ENCODE results near the gene ABCG5.
A peak's percentile ranks its signal among the peaks of the same experiment; 100 is the strongest.

The ABCG5 gene

DNA sequence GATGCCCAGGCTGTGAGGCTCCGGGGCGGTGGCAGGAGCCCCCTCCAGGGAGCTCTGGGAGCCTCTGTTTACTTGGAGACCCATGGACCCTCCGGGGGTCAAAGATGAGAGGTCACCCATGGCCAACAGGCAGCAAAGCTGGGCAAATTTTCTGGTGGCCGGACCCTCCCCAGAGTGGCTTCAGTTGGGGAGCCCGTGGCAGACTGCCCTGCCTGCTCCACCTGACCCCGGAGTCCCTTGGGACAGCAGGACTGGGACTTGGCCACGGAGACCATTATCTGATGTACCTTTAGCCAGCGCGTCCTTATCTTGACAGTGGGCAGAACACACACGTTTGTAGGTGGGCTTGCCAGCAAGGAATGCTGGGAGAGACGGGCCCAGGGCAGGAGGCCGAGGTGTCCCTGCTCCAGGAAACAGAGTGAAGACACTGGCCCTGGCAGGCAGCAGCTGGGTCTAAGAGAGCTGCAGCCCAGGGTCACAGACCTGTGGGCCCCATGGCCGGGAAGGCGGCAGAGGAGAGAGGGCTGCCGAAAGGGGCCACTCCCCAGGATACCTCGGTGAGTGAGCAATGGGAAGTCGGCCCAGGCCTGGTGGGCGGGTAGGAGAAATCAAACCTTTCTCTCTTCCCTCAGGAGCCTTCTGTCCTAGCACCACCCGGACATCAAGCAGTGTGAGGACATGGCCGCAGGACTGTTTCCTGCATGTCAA lies at the start of gene ABCG5, which contains the start of gene ABCG8:
TSS of gene ABCG5 (minus strand) at position 280 of the 708 bp plus-strand sequence. CDS start at position 120, 160 bp downstream.
TSS of gene ABCG8 (plus strand) at position 412 of the 708 bp plus-strand sequence. CDS start at position 495, 83 bp downstream.
- DNase-seq: no peak

DNA sequence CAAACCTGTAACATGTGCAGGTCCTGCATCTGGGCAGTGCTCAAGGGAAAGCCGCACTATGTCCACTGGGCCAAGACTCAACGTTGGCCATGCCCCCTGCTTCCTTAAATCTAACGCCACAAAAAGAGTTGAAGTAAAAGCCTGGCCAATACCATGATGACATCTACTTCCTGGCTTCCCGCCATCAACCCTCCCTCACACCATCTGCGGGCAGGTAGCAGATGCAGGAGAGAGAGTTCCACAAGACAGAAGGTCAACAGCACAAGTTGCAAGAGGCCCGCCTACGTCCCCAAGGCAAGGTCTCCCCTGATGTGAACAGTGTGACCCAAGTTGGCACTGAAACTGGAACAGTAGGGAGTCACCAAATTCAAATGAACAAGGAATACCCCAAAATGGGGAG lies 48.5 kb upstream of the ABCG5 start:
- no peak for DNase-seq

DNA sequence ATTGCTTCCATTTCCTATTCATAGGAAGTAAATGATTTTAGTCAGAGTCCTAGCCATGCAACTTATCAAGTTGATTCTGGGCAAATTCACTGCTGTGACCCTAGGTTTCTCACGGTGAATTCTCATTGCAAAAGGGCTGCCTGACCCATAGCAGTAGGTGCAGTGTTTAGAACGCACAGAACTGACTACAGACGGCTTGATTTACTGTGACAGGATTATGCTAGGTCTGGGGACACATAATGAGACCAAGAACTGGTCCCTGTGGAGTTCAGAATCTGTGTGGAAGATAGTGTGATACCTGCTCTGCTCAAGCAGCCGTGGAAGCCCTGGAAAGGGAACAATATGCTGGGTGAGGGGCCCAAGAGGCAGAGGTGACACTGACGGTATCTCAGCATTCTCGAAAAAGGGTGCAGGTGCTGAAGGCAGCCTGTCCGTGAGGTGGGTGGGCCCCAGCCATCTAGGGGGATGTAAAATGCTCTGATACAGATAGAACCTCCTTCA lies 46.5 kb upstream of the ABCG5 start:
- no peak for DNase-seq

DNA sequence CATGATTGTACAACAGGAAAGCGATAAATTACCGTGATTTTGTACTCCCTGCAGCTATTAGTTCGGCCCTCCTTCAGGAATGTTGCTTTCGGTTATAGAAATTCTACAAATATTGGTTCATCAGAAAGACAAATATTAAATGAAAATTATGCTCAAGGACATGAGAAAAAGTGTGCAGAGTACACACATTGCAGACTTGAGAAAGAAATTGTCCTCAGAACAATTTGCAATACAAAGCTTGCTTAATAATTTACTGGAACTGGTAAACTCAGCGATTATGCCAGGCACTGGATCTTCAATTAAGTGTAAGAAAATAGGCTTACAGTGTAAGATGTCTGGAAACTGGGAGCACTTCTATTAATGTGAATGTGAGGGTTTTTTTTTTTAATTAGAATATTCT lies 46.0 kb upstream of the ABCG5 start:
- DNase-seq: no peak

DNA sequence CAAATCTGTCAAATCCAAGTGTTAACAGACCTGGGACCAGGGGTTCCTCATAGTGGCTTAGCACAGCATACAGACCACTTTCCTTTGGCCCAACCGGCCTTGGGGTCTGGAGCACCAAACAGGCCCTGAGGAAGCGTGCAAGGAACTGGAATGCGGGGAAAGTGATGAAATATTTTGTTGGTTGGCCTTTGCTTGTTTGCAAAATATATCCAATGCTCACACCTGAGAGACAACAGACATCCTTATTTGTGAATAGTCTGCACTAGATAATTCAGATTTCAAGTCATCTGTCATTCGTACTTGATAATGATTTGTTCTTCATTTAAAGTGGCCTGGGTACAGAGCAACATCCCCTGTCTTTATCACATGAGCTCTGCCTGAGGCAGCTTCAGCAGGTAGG lies 43.7 kb upstream of the ABCG5 start:
- no peak for DNase-seq

DNA sequence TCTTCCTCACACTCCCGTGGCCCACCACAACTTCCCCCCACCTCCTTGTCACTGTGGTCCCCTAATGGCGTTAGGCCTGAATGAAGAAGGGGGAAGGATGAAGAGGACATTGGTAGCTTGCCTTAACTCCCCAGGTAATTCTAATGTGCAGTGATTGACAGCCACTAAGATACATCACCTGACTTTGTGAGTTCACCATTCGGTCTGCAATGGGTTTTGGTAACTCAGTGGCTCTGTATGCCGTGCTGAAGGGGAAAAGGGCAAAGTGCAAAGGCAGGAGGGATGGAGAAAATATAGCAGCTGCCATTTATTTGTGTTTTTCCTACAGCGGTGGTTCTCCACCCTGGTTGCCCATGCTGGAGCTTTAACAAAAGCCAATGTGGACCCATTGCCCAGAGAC lies 42.3 kb upstream of the ABCG5 start:
- no peak for DNase-seq

DNA sequence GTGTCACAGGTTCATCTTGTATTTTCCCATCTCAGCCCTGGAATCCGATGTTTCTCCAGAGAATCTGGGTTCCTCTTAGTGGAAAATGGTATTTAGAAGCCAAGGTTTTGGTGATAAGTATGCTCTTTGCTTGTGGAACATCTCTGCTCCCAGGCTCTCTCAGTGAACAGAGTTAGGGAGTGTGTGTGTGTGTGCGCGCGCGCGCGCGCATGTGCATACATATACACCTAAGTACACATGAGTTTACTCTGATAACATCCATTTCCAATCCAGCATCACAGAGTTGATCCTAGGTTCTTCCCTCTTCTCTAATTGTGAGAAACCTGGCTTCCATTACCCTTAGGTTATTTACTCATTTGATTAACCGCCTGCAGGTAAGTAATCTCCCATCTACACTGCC lies 41.8 kb upstream of the ABCG5 start:
- DNase-seq: no peak

DNA sequence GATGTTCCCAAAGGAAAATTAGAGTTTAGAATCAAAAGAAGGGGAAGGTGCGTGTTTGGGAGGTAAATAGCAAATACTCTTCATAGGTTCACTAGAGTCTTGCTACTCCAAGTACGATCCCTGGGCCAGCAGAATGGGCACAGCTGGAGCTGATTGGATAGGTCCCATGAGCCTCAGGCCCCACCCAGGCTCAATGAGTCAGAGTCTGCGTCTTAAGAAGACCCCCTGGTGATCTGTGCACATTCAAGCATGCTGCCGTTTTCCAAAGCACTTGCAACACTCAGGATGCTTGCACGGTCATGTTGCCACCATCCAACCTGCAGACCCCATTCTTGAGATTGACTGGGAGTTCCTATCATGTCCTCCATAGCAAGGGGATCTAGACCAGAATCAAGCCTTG lies 40.6 kb upstream of the ABCG5 start:
- no peak for DNase-seq

DNA sequence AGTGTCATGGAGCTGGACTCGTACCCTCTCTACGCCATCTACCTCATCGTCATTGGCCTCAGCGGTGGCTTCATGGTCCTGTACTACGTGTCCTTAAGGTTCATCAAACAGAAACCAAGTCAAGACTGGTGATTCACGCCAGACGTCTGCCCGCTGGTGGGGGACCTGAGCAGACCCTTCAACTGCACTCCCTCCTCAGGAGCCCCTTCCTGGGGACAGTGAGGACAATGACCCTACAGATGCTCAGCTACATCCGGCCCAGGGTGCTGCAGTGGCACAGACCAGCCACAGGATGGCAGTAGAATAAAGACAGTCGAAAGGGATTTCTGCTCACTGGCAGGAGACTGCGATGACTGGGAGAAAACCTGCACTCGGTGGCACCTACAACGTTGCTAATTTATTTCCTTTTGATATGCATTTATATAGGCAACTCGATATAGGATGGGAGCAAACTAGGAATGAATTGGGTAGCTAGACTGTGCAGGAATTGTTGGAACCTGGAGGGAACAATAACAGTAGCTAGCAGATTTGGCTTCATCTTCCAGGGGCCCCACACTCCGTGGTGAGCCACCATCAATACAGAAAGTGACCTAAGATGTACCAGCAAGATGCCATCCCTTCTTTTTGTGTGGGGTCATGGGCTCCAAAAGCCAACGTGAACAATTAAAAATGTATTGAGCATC lies 39.3 kb upstream of the ABCG5 start:
- DNase-seq: peak; percentile 72 to 81

DNA sequence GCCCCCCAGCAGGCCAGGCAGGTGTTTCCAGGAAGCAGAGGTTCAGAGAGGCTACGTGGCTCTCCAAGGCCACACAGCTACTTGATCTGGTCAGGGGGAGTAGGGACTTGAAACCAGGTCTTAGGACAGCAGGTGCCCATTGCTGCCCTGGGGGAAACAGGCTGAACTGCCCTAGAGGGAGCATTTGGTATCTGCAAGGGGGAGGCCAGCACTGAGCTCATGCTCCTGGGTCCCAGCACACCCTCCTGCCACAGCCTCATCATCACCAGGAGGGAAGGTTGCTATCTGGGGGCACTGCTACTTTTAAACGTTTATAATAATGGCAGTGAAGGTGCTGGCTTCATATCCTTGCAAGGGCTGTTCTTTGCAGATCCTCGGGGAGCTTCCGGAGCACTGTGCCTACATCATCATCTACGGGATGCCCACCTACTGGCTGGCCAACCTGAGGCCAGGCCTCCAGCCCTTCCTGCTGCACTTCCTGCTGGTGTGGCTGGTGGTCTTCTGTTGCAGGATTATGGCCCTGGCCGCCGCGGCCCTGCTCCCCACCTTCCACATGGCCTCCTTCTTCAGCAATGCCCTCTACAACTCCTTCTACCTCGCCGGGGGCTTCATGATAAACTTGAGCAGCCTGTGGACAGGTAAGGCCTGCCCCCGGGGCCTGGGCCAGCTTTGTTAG lies 36.3 kb upstream of the ABCG5 start:
- no peak for DNase-seq

DNA sequence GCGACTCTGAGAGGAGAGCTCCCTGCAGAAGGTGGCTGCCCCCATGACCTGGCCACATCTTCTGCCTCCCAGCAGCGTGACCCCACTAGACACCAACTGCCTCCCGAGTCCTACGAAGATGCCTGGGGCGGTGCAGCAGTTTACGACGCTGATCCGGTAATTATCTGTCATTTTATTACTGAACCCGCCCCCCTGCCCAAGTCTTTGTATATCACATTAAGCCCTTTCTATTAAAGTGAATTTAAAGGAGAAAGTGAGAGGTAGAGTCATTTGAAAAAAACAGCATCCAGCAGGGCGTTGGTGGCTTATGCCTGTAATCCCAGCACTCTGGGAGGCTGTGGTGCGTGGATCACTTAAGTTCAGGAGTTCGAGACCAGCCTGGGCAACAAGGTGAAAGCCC lies 33.5 kb upstream of the ABCG5 start:
- DNase-seq: no peak

DNA sequence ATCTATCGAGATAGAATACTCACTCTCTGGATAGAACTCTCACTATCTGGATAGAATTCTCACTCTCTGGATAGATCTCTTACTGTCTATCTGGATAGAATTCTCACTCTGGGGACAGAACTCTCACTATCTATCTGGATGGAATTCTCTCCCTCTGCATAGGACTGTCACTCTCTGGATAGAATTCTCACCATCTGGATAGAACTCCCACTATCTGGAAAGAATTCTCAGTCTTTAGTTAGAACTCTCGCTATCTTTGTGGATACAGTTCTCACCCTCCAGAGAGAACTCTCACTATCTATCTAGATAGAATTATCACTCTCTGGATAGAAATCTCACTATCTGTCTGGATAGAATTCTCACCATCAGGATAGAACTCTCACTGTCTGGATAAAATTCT lies 16.7 kb upstream of the ABCG5 start:
- DNase-seq: no peak

DNA sequence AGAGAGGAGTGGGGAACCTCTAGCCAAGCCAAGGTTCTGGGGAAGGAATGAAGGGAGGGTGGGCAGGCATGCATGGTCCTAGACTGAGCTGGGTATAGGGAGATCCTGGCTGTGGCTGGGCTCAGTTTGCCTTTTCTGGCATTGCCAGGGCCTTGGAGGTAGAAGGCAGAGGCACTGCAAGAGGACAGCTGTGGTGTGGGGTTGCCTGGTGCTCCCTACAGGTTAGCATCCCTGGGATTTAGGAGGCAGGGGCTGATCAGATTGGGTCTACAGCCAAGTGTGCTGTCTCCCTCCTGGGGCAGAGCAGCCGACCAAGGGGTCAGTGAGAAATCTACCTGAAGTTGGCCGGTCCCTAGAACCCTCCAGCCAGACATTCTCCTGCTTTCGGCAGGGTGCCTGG lies 16.0 kb upstream of the ABCG5 start:
- no peak for DNase-seq

DNA sequence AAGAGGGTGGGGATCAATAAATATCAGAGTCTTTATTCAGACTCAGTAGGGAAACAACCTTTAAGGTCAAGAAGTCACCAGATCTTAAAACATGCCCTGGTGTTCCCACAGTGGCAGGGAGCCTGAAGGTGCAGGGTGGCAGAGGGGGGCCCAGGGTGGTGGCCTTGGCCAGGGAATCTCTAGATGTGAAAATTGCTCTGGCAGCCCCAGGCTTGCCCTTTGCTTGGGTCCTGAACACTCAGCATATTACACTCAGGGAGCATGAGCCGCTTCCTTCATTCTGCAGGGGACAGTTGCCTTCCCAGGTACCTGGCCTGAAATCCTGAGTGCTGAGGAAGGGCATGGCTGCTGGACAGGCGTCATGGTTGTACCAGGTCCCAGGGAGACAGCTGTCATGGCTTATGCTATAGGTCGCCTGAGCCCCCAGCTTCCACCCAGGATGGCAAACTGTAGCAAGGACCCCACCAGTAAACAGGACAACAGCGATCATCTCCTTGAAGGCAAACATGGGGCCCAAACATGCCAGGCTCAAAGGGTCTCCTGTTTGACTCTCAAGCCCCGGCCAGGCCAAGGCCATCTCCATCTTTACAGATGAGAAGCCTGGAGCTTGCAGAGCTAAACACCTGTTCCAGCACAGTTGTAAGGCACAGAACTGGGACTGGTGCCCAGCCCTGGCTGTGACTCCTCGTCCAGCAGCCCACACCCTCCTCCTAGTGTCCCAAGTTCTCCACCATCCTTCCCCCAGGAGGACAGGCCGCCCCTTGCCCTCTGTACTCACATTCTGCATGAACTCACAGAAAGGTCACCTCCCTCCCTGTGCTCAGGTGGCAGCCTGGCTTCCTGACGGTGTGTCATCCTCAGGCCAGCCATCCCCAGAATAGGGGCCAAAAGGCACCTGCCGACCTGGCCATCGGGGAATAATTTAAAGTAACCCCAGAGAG lies 14.8 kb upstream of the ABCG5 start:
- no peak for DNase-seq

DNA sequence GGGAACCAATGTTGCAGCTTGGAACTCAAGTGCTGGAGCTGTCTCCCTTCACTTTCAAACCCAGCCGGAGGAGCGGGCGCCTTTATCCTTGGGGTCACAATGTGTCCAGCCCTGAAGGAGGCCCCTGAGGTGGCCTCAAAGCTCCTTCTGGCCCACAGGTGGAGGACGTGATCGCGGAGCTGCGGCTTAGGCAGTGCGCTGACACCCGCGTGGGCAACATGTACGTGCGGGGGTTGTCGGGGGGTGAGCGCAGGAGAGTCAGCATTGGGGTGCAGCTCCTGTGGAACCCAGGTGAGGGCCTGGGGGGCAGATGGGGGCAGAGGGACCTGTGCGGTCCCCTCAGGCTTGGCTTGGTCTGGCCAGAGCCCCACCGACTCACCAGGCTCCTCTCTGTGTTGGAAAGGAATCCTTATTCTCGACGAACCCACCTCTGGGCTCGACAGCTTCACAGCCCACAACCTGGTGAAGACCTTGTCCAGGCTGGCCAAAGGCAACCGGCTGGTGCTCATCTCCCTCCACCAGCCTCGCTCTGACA lies 13.6 kb upstream of the ABCG5 start:
- DNase-seq: no peak

DNA sequence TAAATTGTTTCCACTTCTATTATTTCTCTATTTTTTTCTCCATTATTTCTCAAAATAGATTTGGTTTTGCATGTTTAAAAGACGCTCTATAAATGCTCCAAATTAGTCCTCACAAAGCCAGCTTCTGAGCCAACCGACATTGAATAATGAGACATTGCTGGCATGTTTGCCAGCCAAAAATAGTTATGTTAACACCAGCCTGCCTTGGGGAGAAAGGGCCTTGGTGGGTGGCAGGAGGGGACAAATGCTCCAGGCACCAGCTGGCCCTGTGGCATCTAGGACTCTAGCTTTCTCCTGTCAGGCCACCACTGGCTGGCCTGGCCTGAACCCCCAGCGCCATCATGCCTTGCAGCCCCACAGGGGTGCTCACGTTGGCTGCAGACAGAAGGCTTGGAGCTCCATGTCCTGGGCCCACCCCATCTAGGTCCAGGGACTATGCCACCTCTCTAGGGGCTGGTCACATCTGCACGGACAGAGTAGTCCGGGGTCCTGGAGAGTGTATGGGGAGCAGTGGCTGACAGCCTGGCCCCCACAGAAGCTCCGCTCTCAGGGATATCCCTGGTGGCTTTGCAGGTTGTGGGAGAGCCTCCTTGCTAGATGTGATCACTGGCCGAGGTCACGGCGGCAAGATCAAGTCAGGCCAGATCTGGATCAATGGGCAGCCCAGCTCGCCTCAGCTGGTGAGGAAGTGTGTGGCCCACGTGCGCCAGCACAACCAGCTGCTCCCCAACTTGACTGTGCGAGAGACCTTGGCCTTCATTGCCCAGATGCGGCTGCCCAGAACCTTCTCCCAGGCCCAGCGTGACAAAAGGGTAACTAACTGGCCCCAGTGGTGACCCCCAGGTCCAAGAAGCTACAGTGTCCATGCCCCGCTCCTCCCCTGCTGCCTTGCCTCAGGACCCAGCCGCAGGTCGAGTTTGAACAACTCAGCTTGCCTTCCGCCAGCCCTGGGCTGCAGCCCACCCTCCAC lies 12.7 kb upstream of the ABCG5 start:
- DNase-seq: no peak

DNA sequence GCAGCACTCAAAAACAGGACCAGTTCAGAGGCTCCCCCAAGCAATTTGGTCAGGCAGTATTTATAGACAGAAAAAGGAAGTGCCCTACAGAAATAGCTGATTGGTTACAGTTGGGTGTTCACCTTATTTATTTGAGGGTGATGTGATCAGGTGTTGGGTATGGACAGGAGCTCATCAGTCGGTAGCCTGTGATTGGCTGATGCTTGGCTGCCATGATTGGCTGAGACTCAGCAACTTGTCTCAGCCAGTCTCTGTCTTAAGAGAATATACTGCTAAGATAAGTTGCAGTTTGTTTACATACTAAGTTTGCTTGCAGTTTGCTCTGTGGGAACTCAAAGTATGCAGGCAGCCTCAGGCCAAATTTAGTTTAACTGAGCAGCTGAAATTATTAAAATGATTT lies 9.6 kb upstream of the ABCG5 start:
- no peak for DNase-seq

DNA sequence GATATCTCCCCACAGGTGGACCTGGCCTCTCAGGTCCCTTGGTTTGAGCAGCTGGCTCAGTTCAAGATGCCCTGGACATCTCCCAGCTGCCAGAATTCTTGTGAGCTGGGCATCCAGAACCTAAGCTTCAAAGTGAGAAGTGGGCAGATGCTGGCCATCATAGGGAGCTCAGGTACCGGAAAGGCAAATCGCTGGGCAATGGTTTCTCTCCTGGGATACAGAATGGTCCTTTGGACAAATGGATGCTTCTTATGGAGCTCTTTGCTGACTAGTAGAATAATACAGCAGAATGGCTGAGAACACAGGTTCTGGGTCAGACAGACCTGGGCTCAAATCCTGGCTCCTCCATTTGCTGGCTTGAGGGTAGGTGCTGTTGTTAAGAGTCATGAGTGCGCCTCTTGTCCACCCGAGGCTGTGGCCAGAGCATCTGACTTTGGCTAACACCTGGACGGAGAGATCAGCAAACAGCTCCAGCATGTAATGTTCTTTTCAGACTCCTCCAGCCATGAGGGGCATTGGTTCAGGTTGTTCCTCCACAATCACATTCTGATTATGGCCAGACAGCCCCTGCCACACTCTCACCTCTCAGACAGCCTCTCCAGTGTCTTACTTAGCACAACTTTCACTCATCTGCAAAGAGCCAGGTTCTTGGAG lies 7.6 kb upstream of the ABCG5 start:
- DNase-seq: no peak

DNA sequence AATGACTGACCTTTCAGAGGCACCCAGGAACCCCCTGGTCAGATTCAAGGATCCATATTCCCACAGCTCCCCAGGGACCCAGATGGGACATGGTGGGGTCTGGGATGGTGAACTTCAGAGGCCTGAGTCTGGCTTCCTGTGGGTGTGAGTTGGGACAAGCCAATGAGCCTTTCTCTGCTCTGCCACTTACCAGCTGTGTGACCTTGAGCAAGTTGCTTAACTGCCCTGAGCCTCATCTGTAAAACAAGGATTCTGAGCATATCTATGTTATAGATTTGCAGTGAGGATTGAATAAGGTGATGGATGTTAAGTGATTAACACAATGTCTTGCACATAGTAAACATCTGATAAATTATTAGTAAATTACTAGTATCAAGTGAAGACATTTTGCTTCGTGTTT lies 6.5 kb upstream of the ABCG5 start:
- no peak for DNase-seq

DNA sequence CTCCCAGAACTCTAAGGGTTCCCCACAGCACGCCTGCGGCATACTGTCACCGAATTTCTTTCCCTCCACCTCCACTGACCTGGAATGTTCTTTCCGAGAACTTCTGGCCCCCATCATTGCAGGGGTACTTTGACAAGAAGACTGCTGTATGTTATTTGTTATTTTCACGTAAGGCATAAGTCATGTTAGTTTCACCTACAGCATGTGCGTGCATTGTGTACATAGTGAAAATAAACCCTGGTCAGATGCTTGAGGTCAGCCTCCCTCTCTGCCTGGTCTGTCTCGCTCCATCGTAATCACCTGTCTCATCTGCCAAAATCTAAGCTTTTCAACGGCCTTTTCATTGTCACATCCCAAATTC lies 4.2 kb upstream of the ABCG5 start:
- DNase-seq: no peak

All from stimulated activated CD4-positive, alpha-beta T cell treated with anti-CD3 and anti-CD28 coated beads, Interleukin-2, amount 100 ng/mL, for 24 hours (primary cell).